Left hindlimb (tissue), 1 donor: ENCODE measurements around the gene PPFIA3.
"Not testable (repeated sequence)": the region's sequence is repeated elsewhere in the genome, so short reads cannot be mapped to it uniquely, and the experiment has no call there.

ENCODE experiments used
- DNase-seq: peaks from one replicate; pipeline ENCODE4 v3.0.0-alpha.2; 2018

The PPFIA3 gene

DNA sequence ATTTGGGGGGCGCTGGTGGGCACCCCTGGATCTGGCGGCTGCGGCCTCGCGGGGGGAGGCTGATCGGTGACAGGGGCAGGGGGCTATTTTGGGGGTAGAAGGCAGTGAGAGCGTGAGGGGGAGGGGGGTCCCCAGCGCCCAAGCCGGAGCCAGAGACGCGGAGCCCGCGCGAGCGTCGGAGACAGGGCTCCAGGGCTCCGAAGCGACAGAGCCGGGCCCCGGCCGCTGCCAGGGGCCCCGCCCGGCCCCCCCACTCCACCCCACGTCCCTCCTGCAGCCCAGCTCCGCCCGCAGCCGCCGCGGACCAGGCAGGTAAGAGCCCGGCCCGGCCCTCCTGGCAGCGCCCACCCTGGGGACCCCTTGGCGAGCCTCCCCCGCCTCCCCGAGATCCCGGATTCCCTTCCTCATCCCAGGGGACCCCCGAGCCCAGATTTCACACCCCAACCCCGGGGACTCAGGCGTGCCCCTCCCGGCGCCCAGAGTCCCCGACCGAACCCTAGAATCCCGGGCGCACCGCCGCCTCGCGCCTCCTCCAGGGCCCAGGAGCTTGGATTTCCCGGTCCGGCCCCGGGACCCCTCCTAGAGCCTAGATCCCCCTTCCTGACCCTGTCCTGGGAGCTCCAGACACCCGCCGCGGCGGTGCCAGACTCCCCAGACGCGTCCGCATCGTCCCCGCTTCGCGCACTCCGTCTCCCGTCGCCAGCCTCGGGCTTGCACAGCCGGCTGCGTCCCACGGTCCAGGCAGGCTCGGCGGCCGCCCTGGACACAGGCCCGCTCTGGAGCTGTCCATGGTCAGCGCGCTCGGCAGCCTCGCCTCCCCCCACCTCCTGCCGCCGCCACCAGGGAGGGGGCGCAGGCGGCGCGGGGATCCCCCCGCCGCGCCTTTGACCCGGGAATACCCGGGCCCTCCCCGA lies at the start of gene PPFIA3:
Gene PPFIA3, plus strand, starts transcription at position 134 of the 914 bp plus-strand sequence. CDS start 8,330 bp downstream, outside the sequence.
- peak; percentile 65 for DNase-seq

DNA sequence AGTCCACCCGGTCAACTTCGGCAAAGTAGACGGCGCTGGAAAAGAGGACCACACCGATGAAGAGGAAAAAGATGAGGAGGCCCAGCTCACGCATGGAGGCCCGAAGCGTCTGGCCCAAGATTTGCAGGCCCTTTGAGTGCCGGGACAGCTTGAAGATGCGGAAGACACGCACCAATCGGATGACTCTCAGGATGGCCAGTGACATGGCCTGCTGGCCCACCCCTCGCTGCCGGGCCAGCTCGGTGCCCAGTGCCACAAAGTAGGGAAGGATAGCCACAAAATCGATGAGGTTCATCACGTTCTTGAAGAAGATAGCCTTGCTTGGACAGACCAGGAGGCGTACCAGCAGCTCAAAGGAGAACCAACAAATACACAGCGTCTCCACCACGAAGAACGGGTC lies 48.9 kb upstream of the PPFIA3 start:
- no peak for DNase-seq

DNA sequence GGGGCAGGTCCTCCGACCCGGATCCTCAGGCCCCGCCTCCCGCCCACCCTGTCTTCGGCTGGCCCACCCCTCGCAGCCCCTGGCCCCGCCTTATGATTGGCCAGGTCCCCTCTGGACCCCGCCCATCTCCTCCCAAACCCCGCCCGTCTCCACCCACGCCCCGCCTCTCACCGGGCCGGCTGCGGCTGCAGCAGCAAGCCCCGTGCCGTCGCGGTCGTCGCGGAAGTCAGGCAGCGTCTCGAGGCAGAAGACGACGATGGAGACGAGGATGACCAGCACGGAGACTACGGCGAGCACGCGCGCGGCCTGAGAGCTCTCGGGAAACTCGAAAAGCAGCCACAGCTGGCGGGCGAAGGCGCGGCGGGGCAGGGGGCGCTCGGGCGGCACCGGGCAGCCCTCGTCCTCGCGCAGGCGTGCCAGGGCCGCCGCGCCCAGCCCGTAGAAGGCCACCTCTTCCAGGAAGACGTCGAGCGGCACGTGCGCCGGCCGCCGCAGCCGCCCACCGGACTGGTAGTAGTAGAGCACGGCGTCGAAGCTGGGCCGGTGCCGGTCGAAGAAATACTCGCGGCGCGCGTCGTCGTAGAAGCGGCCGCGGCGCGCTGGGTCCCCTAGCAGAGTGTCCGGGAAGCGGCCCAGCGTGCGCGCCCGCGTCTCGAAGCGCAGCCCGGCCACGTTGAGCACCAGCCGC lies 47.3 kb upstream of the PPFIA3 start:
- DNase-seq, result no peak

DNA sequence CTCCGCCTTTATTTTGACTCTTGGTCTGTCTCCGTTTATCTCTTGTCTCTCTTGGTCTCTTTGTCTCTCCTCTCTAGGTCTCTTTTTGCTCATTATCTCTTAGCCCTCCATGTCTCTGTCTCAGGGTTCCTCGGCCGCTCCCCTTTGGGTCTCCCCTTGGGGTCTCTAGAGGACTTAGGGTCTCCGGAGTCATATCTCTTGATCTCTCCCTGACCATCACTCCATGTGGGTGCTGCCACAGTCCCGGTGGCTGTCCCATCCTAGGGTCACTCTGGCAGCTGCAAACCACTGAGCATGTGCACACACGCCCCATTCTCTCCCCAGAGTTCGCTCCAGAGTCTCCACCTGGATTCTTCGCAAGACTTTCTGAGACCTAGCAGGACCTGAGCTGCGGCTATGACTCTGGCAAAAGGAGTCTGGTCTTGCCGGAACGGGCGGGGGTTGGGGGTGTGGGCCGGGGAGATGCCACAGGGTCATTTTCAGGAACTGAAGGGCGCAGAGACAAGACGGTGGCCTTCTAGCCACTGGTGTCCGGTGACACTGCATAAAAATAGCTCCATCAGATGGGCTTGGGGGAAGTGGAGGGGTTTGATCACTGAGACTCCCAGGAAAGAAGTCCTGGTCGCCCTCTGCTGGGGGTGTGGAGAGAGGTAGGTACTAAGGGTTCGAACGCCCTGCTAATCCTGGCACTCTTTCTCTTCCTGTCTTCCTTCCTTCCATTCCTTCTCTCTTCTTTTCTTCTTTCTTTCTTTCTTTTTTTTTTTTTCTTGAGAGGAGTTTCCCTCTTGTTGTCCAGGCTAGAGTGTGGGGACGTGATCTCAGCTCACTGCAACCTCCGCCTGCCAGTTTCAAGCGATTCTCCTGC lies 45.6 kb upstream of the PPFIA3 start:
- no peak for DNase-seq

DNA sequence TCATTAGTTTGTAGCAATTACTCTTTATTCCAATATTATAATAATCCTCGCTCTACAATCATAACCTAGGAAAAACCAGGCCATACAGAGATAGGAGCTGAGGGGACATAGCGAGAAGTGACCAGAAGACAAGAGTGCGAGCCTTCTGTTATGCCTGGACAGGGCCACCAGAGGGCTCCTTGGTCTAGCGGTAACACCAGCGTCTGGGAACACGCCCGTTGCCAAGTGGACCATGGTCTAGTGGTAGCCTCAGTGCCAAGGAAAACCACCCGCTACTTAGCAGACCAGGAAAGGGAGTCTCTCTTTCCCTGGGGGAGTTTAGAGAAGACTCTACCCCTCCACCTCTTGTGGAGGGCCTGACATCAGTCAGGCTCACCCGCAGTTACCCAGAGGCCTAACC lies 44.5 kb upstream of the PPFIA3 start:
- DNase-seq, result not testable (repeated sequence)

DNA sequence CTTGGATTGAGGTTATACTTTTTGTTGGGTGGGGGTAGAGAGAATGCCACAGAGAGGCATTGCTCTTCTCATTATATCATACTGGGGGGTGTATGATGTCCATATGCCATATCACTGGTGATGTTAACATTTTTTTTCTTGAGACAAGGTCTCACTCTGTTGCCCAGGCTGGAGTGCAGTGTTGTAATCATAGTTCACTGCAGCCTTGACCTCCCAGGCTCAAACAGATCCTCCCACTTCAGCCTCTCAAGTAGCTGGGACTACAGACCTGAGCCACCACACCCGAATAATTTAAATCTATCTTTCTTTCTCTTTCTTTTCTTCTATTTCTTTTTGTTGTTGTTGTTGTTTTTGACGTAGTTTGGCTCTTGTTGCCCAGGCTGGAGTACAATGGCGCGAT lies 39.0 kb upstream of the PPFIA3 start:
- no peak for DNase-seq

DNA sequence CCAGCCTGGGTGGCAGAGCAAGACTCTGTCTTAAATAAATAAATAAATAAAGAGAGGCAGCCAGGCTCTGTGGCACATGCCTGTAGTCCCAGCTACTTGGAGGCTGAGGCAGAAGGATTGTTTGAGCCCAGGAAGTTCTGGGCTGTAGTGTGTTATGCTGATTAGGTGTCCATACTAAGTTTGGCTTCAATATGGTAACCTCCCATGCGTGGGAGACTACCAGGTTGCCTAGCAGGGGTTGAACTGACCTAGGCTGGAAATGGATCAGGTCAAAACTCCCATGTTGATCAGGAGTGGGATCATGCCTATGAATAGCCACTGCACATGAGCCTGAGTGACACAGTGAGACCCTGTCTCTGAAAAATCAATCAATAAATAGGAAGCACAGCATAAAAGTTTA lies 38.1 kb upstream of the PPFIA3 start:
- no peak for DNase-seq

DNA sequence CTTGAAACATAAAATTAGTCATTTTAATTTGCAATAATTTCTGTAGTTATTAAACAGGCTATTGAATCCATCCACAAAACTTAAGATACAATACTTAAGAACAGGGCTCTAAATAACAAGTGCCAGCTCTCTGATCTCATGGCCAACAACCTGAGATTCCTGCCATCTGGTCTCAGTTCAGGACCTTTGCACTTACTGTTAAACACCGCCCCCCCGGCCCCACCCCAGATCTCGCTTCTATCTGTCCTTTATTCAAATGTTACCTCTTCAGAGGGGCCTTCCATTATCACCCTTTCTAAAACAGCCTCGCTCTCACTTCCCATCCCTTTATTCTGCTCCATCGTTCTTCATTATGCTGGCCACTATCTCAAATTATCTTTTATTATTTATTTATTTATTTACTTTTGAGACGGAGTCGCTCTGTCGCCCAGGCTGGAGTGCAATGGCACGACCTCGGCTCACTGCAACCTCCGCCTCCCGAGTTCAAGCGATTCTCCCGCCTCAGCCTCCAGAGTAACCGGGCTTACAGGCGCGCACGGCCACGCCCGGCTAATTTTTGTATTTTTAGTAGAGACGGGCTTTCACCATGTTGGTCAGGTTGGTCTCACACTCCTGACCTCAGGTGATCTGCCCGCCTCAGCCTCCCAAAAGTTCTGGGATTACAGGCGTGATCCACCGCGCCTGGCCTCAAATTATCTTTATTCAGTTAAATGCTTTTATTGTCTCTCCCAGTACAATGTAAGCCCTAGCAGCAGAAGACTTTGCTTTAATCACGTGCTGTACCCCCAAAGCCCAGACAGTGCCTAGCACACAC lies 34.9 kb upstream of the PPFIA3 start:
- no peak for DNase-seq

DNA sequence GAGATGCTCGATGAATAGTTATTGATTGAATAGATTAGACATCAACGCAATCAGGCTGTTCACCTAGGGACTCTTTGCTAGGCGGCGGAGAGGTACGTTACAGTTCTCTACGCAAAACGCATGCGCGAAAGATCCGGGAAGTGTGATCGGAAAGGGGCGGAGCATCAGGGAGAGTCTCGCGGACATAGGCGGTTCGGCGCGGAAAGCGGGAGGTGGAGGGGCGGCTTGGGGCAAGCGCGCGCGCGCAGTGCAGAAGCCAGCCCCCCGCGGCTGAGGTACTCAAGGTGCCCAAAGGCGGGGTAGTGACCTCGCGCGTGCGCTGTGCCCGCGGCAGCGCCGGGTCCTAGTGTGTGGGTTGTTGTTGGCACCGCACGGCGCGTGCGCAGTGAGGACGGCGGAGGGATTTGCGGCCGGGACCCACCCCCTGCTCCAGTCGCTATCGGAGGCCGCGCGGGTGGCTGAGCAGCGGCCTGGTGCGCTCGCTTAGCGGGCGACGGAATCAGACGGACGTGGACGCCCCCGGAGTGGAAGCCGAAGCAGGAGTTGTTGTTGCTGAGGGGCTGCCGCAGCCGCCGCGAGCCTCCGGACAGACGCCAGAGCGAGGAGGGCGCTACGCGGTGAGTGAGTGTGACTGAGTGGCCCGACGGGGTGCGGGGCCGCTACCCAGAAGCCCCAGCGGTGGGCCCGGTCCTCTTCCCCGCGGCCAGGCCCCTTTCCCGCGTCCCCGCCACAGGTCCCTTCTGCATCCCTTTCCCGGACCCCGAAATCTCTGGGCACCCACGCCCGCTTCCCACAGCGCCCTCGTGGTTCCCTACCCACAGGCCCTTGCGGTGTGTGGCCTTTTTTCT lies 34.1 kb upstream of the PPFIA3 start, which contains the start of gene SNRNP70:
Gene SNRNP70, plus strand, starts transcription at position 432 of the 848 bp plus-strand sequence. CDS start 964 bp downstream, outside the sequence.
- DNase-seq, result peak; percentile 99

DNA sequence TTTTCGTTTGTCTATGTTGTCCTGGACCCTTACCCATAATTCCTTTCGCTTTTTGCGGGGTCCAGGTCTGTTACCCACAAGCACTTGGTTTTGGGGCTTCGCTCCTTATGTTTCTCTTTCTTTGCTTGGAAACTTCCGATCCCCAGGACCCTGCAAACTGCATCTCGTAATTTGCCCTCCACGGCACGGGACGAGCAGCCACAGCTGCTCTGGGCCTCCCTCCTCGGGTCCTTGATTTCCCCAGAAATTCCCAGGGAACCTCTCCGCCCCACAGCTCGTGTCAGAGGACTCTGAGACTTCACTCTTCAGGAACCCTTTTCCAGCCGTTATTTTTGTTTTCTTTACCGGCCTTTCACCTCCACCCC lies 33.5 kb upstream of the PPFIA3 start:
- DNase-seq, result no peak

DNA sequence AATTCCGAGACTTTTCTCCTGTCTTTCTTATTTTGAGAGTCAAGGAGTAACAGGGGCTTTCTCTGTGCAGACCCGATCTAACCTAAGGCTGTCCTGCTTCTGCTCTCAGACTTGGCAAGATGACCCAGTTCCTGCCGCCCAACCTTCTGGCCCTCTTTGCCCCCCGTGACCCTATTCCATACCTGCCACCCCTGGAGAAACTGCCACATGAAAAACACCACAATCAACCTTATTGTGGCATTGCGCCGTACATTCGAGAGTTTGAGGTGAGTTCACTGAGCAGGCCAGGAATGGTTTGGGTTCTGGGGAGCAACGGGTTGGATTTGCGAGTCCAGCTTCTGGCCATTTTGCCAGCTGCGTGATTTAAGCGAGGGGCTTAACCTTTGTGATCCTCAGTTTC lies 33.0 kb upstream of the PPFIA3 start:
- DNase-seq, result no peak

DNA sequence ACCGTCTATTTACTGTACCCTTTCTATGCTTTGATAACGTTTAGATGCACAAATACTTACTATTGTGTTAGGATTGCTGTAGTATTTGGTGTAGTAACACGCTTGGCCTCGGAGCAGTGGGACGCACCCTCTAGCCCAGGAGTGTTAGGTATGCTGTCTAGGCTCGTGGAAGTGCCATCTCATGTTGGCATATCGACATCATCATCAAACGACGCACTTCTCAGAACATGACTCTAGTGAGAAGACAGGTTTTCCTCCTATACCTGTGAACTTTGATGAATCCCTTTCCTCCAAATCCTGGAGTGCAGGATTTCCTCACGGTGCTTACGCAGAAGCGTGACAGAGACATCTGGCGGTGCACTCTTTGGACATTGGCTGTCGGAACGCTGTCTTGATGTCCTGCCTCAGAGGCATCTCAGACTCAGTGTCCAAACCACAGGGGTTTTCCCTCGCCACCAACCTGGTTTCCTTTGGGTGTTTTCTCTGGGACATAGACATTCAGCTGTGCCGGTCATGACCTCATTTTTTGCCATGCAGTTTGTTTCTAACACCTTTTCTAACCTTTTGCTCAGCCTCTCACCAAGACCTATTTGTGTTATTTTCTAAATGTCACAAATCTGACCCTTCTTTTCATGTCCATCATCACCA lies 27.8 kb upstream of the PPFIA3 start:
- DNase-seq, result no peak

DNA sequence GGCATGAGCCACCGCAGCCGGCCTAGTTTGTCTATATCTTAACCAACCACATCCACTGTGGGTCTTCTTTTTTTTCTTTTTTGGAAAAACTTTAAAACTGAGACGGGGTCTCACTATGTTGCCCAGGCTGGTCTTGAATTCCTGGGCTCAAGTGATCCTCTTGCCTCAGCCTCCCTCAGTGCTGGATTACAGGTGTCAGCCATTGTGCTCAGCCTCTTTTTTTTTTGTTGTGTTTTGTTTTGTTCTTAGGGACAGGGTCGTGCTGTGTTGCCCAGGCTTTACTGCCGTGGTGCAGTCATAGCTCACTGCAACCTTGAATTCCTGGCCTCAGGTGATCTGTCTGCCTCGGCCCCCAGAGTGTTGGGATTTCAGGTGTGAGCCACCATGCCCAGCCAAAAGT lies 26.7 kb upstream of the PPFIA3 start:
- no peak for DNase-seq

DNA sequence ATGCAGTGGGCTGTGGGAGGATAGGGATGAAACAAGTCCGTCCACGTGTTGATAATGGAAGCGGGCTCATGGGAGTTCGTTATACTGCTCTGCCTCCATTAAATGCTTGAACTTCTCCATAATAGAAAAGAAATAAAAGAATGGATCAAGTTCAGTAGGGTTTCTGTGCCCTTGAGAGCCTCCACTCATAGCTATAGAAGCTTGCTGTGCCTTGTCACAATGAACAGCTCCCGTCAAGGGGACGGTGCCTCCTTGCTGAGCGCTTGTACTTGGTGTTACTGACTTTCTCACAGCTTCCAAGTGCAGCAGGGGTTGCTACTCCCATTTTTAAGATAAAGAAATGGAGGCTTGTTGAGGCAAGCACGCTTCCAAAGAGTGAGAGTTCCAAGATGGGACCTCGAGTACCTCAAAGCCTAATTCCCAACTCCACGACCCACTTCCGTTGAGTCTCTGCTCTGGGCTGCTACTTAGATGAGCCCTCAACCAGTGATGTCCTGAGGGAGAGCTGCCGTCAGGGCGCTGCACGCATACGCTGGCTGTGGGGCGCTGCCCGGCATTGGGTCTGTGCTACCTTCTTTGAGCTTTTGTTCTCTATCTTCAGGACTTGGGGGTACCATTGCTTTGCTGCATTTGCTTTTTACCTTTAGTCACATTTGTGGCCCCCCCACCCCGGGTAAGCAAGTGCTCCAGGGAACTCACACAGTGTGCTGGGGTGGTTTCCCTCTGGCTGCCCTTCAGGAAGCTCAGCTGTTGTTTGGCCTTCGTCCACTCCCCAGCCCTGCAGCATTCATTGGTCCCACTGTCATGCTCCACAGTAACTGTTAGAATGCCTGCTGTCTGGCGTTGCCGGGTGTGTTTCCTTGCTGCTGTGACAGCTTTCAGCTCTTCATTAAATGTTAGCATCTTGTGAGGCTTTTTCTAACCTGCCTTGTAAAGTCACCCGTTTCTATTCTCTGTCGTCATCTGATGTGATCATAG lies 24.6 kb upstream of the PPFIA3 start:
- DNase-seq, result no peak

DNA sequence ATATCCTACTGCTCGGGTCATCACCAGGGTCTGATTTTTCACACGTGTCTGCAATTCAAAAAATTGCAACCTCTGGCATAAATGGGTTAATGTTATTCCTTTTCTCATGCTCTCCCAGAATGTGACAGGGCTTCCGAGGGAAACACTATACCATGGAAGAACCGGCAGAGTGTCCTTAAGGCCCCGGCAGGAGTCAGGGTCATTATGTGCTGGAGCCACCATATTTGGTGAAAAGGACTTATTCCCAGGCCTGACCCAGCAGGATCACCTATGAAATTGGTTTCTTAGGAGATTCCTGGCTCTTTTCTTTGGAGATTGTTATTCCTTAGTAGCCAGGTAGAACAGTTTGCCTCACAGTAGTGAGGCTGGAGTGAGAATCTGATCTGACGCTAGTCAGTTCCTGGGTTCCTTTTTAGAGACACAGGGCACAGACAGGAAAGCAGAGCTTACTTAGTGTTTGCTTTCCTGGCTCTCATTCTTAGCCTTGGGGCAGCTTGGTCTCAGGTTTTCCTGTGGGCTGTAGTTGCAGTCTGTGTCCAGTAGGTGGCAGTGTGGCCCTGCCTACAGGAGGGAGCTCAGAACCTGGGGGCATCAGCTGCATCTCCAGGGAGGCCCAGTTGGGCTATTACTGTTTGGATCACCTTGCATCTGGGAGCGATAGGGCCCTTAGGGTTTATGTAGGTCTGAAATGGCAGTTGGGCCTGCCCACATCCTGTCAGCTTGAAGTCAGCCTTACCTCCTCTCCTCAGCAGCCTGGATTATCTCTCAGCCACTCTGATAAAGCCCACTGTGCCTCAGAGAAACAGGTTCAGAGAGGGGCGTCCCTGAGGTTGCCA lies 21.7 kb upstream of the PPFIA3 start:
- peak; percentile 70 for DNase-seq

DNA sequence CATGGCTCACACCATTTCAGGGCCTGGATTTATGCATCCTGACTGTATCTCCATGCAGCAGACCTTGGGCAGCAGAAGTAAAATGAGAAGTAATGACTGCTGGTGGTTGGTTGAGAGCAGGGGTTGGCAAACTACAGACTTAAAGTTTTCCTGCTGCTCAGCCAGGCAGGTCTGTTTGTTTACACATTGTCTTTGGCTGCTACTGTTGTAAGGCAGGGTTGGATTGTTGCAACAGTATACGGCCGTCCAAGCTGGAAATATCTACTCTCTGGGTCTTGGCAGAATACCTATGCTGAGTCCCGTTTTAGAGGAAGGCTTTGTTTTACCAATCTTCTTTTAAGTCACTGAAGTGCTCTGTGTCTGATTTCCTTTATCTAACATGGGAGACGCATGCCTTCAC lies 20.5 kb upstream of the PPFIA3 start:
- no peak for DNase-seq

DNA sequence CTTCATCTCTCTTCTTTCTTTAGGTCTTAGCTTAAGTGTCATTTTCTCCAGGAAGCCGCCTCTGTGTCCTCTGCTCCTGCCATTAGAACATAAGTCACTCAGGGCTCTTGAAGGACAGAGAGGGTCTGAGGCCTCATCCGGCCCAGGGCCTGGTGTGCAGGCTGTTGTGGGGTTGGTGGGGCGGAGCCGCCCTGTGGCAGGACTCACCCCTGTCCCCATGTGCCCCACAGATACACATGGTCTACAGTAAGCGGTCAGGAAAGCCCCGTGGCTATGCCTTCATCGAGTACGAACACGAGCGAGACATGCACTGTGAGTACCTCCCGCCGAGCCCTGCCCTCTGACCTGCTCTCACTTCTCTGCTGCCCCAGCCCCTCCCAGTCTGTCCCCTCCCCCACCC lies 18.2 kb upstream of the PPFIA3 start:
- DNase-seq, result no peak

DNA sequence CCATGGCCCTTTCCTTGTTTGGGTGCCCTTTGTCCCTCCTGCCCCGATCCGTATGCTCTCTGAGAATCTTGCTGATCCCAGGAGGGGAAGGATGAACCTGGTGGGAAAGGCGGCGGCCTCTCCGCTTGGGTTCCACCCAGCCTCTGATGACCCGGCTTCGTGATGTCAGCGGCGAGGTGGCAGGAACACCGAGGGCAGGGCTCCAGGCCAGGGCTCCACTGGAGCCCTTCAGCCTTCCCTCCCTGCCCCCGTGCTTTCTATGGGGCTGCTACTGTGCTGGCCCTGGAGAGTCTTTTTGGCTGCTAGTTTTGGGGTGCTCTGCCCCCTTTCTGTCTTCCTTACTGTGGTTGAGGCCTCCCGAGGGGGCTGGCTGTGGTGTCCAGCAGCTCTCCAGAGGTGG lies 17.0 kb upstream of the PPFIA3 start:
- DNase-seq, result no peak
